ENCODE data around the gene NRG3. TPM values are rescaled to one million over a fixed set of nuclear protein-coding genes. Genes with fewer than 3 reads are reported as not detected.

NRG3 gene
- total and polyA plus RNA-seq, 2 of the 8 experiments (the other 6 are each of a cell fraction or from before 2014, with no cell fraction given): 4.2 to 5.0 TPM

DNA sequence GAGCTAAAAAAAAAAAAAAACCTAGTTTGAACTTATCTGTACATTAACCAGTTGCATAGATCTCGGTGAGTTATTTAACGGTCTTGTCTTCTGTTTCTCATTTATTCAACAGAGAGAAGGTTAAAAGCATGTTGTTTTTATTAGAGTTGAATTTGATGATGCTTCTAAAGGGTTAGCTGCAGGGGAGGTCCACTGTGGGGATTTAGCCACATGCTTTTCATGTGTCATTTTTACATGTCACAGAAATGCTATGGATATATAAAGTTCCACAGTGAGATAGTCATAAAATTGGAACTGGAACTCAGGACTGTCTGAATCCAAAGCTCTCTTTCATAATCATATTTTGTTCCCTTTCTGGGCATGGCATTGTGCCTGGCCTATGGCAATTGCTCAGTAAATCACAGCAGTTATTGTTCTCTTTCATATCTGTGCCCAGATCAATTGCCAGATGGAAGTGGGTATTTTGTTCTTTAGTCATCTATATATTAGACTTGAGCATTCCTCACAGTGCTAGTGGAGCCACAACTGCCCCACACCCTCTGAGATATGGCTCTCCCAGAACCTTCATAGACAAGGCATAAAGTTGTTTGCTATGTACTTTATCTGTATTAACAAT, 578.8 kb downstream of the NRG3 start:
- no peaks in the 10 kb centered on the region for H3K9me3 ChIP-seq (ENCODE audit: insufficient read depth in 2 of 2, low read depth in 1 of 2, low read length in 1 of 2)
- H3K4me2 ChIP-seq (ENCODE audit: insufficient read depth in 1 of 2, low read depth in 2 of 2, low read length in 2 of 2): no peak overlapping the region
- H3K4ac ChIP-seq (replicated peaks; ENCODE audit: insufficient read length, low read depth, low read length): no peak overlapping the region
- WGBS, 2 experiments (ENCODE audit: extremely low coverage in 1 of 2, insufficient coverage in 1 of 2, insufficient read length in 1 of 2, insufficient replicate concordance in 2 of 2, low coverage in 1 of 2, low lambda C conversion rate in 2 of 2, missing lambda C conversion rate in 1 of 2): 93% methylated on average over 2 of the region's 2 CpGs; no CpG with 5 or more reads in 1 of the 2 experiments
- POLR2A ChIA-PET (ENCODE audit: partially characterized antibody): no interaction called here
- no peak overlapping the region for H4K91ac ChIP-seq (replicated peaks; ENCODE audit: insufficient read length, low read length)
- no peak overlapping the region for H2AK5ac ChIP-seq (ENCODE audit: low read depth, low read length)
- no peaks in the 10 kb centered on the region; a peak in 1 of 8 replicates for H3K36me3 ChIP-seq (ENCODE audit: control insufficient read depth in 2 of 4, insufficient read depth in 4 of 4, low read length in 3 of 4)
- H3K9ac ChIP-seq (replicated peaks in 1 of 4; ENCODE audit: extremely low read depth in 1 of 4, low read depth in 3 of 4, low read length in 3 of 4): no peak overlapping the region
- H3K23me2 ChIP-seq (ENCODE audit: low read depth, low read length): no peaks in the 10 kb centered on the region
- no peak overlapping the region for H4K5ac ChIP-seq (ENCODE audit: insufficient read length, low read depth, low read length)
- no peak overlapping the region for H2BK15ac ChIP-seq (ENCODE audit: low read length)
- no peak overlapping the region for H3K18ac ChIP-seq (ENCODE audit: extremely low read depth, low read length)
- CTCF ChIA-PET (ENCODE audit: partially characterized antibody): no interaction called here
- no peak overlapping the region for H2BK5ac ChIP-seq (ENCODE audit: low read depth, low read length)
- no peak overlapping the region for H3K14ac ChIP-seq (ENCODE audit: insufficient read length)
- no peak overlapping the region for H2AFZ ChIP-seq (ENCODE audit: low read length)
- no peaks in the 10 kb centered on the region for H4K20me1 ChIP-seq (replicated peaks in 1 of 2; ENCODE audit: control insufficient read depth in 1 of 2, insufficient read depth in 2 of 2, low read length in 2 of 2)
- no peak overlapping the region for H2BK12ac ChIP-seq (ENCODE audit: low read depth, low read length)
- no peaks in the 10 kb centered on the region; the same call in 1 of the 2 replicates for H3K79me1 ChIP-seq (ENCODE audit: low read depth, low read length)
- no peak overlapping the region for H3K27ac ChIP-seq (ENCODE audit: low read depth, low read length)
- no peaks in the 10 kb centered on the region for H3K79me2 ChIP-seq (ENCODE audit: control insufficient read depth in 1 of 2, insufficient read depth in 2 of 2, low read length in 2 of 2)
- H2BK20ac ChIP-seq (ENCODE audit: low read length): no peak overlapping the region
- H3K23ac ChIP-seq (ENCODE audit: insufficient read length): no peak overlapping the region
- H3K27me3 ChIP-seq (replicated peaks in 1 of 4; ENCODE audit: control insufficient read depth in 3 of 4, extremely low read depth in 1 of 4, insufficient read depth in 3 of 4, low read length in 3 of 4): no peaks in the 10 kb centered on the region
- FAIRE-seq (no peak), DNase-seq (ENCODE audit: low read depth in 1 of 2, low spot score in 2 of 2) (no peak)
- TF ChIP-seq POLR2A (IDR thresholded peaks at IDR 0.05; ENCODE audit: control extremely low read depth in 1 of 2, low read depth in 2 of 2, low read length in 2 of 2): no peak
- no peak for TF ChIP-seq CHD2 (IDR thresholded peaks at IDR 0.05; ENCODE audit: low read length)
- TF ChIP-seq SAP30 (IDR thresholded peaks at IDR 0.05; ENCODE audit: insufficient read depth, insufficient replicate concordance, low read length): no peak
- TF ChIP-seq MAX (IDR thresholded peaks at IDR 0.05): no peak
- no peak for TF ChIP-seq SUZ12 (IDR thresholded peaks at IDR 0.05; ENCODE audit: low read length)
- no peak for TF ChIP-seq RAD21 (IDR thresholded peaks at IDR 0.05 in 1 of 2, conservative IDR thresholded peaks at IDR 0.05 in 1 of 2; ENCODE audit: low read depth in 2 of 2, low read length in 2 of 2)
- no peak for TF ChIP-seq CEBPB (IDR thresholded peaks at IDR 0.05; ENCODE audit: low read depth, low read length)
- TF ChIP-seq SP4 (IDR thresholded peaks at IDR 0.05; ENCODE audit: low read length): no peak
- H4K8ac ChIP-seq (ENCODE audit: extremely low read depth, insufficient read depth, low read length): no peak overlapping the region
- no peak overlapping the region for H2BK120ac ChIP-seq (replicated peaks; ENCODE audit: low read depth, low read length)
- no peak overlapping the region for H3K56ac ChIP-seq (replicated peaks; ENCODE audit: insufficient read length, low read depth, low read length)
- H3K4me1 ChIP-seq (replicated peaks in 1 of 4; ENCODE audit: control insufficient read depth in 3 of 4, insufficient read depth in 4 of 4, low read length in 3 of 4): no peaks in the 10 kb centered on the region
- no peak overlapping the region for H3K4me3 ChIP-seq (ENCODE audit: extremely low read depth in 1 of 4, insufficient read depth in 2 of 4, low read depth in 3 of 4, low read length in 4 of 4)
